Neural progenitor cell (in vitro differentiated cells): ENCODE measurements around the gene BZW1. TPM values are rescaled to one million over a fixed set of nuclear protein-coding genes. Genes with fewer than 3 reads are reported as not detected.

Source experiments
- DNase-seq: peaks from one replicate; pipeline ENCODE4 v3.0.0-alpha.2; 2016; ENCODE audit warnings: low spot score
- H2AFZ ChIP-seq: fragments of 200-600 bp; sonication (generic); replicated peaks from 2 replicates; pipeline ENCODE4 v1.6.1; 2016; ENCODE audit warnings: antibody characterized with exemption
- H3F3A ChIP-seq: fragments of 200-600 bp; sonication (generic); 2 replicates; pipeline ENCODE4 v1.6.1; 2016; ENCODE audit warnings: antibody characterized with exemption, low read depth
- H3K27ac ChIP-seq: fragments of 200-600 bp; sonication (generic); 2 replicates; pipeline ENCODE4 v1.5.1; 2016; ENCODE audit warnings: mild to moderate bottlenecking
- H3K27me3 ChIP-seq: fragments of 200-600 bp; sonication (generic); 2 replicates; pipeline ENCODE4 v1.6.1; 2016; ENCODE audit warnings: mild to moderate bottlenecking, moderate library complexity
- H3K36me3 ChIP-seq: fragments of 200-600 bp; sonication (generic); 2 replicates; pipeline ENCODE4 v1.5.1; 2016
- H3K4me1 ChIP-seq: fragments of 200-600 bp; sonication (generic); 2 replicates; pipeline ENCODE4 v1.6.1; 2016; ENCODE audit warnings: mixed run types
- H3K4me2 ChIP-seq: fragments of 200-600 bp; sonication (generic); 2 replicates; pipeline ENCODE4 v1.6.1; 2016
- H3K4me3 ChIP-seq: fragments of 200-600 bp; sonication (generic); 2 replicates; pipeline ENCODE4 v1.5.1; 2016
- H3K79me2 ChIP-seq: fragments of 200-600 bp; sonication (generic); 2 replicates; pipeline ENCODE4 v1.6.1; 2016; ENCODE audit warnings: low read depth
- H3K9ac ChIP-seq: fragments of 200-600 bp; sonication (generic); 2 replicates; pipeline ENCODE4 v1.6.1; 2016
- H3K9me3 ChIP-seq: fragments of 200-600 bp; sonication (generic); 2 replicates; pipeline ENCODE4 v1.5.1; 2016; ENCODE audit warnings: low read depth
- H4K20me1 ChIP-seq: fragments of 200-600 bp; sonication (generic); 2 replicates; pipeline ENCODE4 v1.6.1; 2016; ENCODE audit warnings: low read depth
- H3K27ac Mint-ChIP-seq: 3 replicates; pipeline ENCODE4 v1.8.0; 2021; ENCODE audit warnings: mixed read lengths
- H3K27me3 Mint-ChIP-seq: 2 replicates; pipeline ENCODE4 v1.8.0; 2022; ENCODE audit warnings: low read depth, mild to moderate bottlenecking, inconsistent platforms, moderate library complexity, mixed read lengths; ENCODE audit not compliant: insufficient read depth
- H3K36me3 Mint-ChIP-seq: 3 replicates; pipeline ENCODE4 v1.8.0; 2021; ENCODE audit warnings: mixed read lengths
- H3K4me1 Mint-ChIP-seq: 3 replicates; pipeline ENCODE4 v1.8.0; 2021; ENCODE audit warnings: mixed read lengths
- H3K4me3 Mint-ChIP-seq: 3 replicates; pipeline ENCODE4 v1.8.0; 2021; ENCODE audit warnings: mild to moderate bottlenecking, moderate library complexity, mixed read lengths
- H3K9me3 Mint-ChIP-seq: 3 replicates; pipeline ENCODE4 v1.8.0; 2020; ENCODE audit warnings: mixed read lengths
- CTCF ChIP-seq: fragments of 200-600 bp; sonication (generic); IDR thresholded peaks from 2 replicates; pipeline ENCODE4 v1.5.1; 2017; ENCODE audit warnings: antibody characterized with exemption, mild to moderate bottlenecking
- EZH2 ChIP-seq: fragments of 200-600 bp; sonication (generic); IDR thresholded peaks from 2 replicates; pipeline ENCODE4 v1.6.1; 2017; ENCODE audit warnings: antibody characterized with exemption, mild to moderate bottlenecking, moderate library complexity
- EZH2phosphoT487 ChIP-seq: fragments of 200-600 bp; sonication (generic); IDR thresholded peaks from 2 replicates; pipeline ENCODE4 v1.6.1; 2017; ENCODE audit warnings: antibody characterized with exemption
- total RNA-seq: library from RNA; depleted of rRNA; stranded (reverse); fragments of >200 nt; gene quantifications from 2 replicates; pipeline ENCODE4 v1.2.3, GENCODE V29; 2015; ENCODE audit warnings: low replicate concordance

BZW1 gene
- total RNA-seq, 1 donor from 2014 or later: 421 TPM

GRCh38 chr2:200770847-200771246, 40.9 kb upstream of the BZW1 start:
- no peak overlapping the region for H3K4me2 ChIP-seq
- Mint-ChIP-seq H3K27ac (no peak overlapping the region), H3K27me3 (no peaks in the 10 kb centered on the region), H3K36me3 (no peaks in the 10 kb centered on the region), H3K4me1 (no peaks in the 10 kb centered on the region), H3K9me3 (peaks cover 6% of the 10 kb centered on the region), H3K4me3 (no peak overlapping the region)
- no peaks in the 10 kb centered on the region for H3K36me3 ChIP-seq
- H3K4me1 ChIP-seq: peaks cover 17% of the 10 kb centered on the region
- no peak for TF ChIP-seq CTCF
- no peak for TF ChIP-seq EZH2
- TF ChIP-seq EZH2phosphoT487: no peak
- no peaks in the 10 kb centered on the region for H4K20me1 ChIP-seq
- no peaks in the 10 kb centered on the region for H3K79me2 ChIP-seq
- no peak overlapping the region for H2AFZ ChIP-seq
- H3K4me3 ChIP-seq: no peak overlapping the region
- no peaks in the 10 kb centered on the region for H3K27me3 ChIP-seq
- H3F3A ChIP-seq: peaks cover 12% of the 10 kb centered on the region
- DNase-seq: no peak
- no peak overlapping the region for H3K9ac ChIP-seq
- no peak overlapping the region for H3K27ac ChIP-seq
- H3K9me3 ChIP-seq: no peaks in the 10 kb centered on the region

- H3F3A ChIP-seq: peaks cover 12% of the 10 kb centered on the region
- Mint-ChIP-seq H3K4me1 (no peaks in the 10 kb centered on the region), H3K9me3 (peaks cover 6% of the 10 kb centered on the region), H3K4me3 (no peak overlapping the region), H3K36me3 (no peaks in the 10 kb centered on the region), H3K27me3 (no peaks in the 10 kb centered on the region), H3K27ac (no peak overlapping the region)
- no peak overlapping the region for H3K9ac ChIP-seq
- no peaks in the 10 kb centered on the region for H3K79me2 ChIP-seq
- no peak for DNase-seq
- H3K4me1 ChIP-seq: peaks cover 13% of the 10 kb centered on the region
- no peak overlapping the region for H3K4me2 ChIP-seq
- no peak overlapping the region for H2AFZ ChIP-seq
- no peaks in the 10 kb centered on the region for H4K20me1 ChIP-seq
- H3K27ac ChIP-seq: no peak overlapping the region
- H3K27me3 ChIP-seq: no peaks in the 10 kb centered on the region
- no peaks in the 10 kb centered on the region for H3K36me3 ChIP-seq
- TF ChIP-seq CTCF (no peak), EZH2phosphoT487 (no peak), EZH2 (no peak)
- no peak overlapping the region for H3K4me3 ChIP-seq
- H3K9me3 ChIP-seq: no peaks in the 10 kb centered on the region
Observed at GRCh38 chr2:200772620-200773019, 39.1 kb upstream of the BZW1 start.

- no peaks in the 10 kb centered on the region for H3K36me3 ChIP-seq
- no peaks in the 10 kb centered on the region for H3K9me3 ChIP-seq
- H3F3A ChIP-seq: peaks cover 12% of the 10 kb centered on the region
- no peaks in the 10 kb centered on the region for H3K79me2 ChIP-seq
- Mint-ChIP-seq H3K9me3 (peaks cover 6% of the 10 kb centered on the region), H3K27me3 (no peaks in the 10 kb centered on the region), H3K27ac (no peak overlapping the region), H3K4me3 (no peak overlapping the region), H3K36me3 (no peaks in the 10 kb centered on the region), H3K4me1 (no peaks in the 10 kb centered on the region)
- no peak overlapping the region for H3K4me2 ChIP-seq
- no peak overlapping the region for H2AFZ ChIP-seq
- TF ChIP-seq EZH2 (no peak), EZH2phosphoT487 (no peak), CTCF (no peak)
- no peak for DNase-seq
- H4K20me1 ChIP-seq: no peaks in the 10 kb centered on the region
- H3K27me3 ChIP-seq: no peaks in the 10 kb centered on the region
- no peak overlapping the region for H3K4me3 ChIP-seq
- H3K4me1 ChIP-seq: peaks cover 13% of the 10 kb centered on the region
- no peak overlapping the region for H3K9ac ChIP-seq
- H3K27ac ChIP-seq: no peak overlapping the region
Observed at GRCh38 chr2:200773083-200773482, 38.6 kb upstream of the BZW1 start.

- Histone ChIP-seq H3K27ac (no peak overlapping the region), H3K79me2 (no peaks in the 10 kb centered on the region), H3K27me3 (no peaks in the 10 kb centered on the region), H3K4me3 (no peak overlapping the region), H2AFZ (no peak overlapping the region), H3K9me3 (no peaks in the 10 kb centered on the region), H3K4me1 (peaks cover 13% of the 10 kb centered on the region), H3F3A (peaks cover 12% of the 10 kb centered on the region), H3K9ac (no peak overlapping the region), H3K36me3 (no peaks in the 10 kb centered on the region), H4K20me1 (no peaks in the 10 kb centered on the region), H3K4me2 (peak overlapping the region; percentile 42)
- Mint-ChIP-seq H3K9me3 (peaks cover 6% of the 10 kb centered on the region), H3K27ac (no peak overlapping the region), H3K4me3 (no peak overlapping the region), H3K27me3 (no peaks in the 10 kb centered on the region), H3K36me3 (no peaks in the 10 kb centered on the region), H3K4me1 (no peaks in the 10 kb centered on the region)
- no peak for DNase-seq
- TF ChIP-seq EZH2 (no peak), CTCF (no peak), EZH2phosphoT487 (no peak)
Observed at GRCh38 chr2:200774920-200775319, 36.8 kb upstream of the BZW1 start.
